GM18505 (cell line): ENCODE results near the gene IL4R.
A peak's percentile ranks its signal among the peaks of the same experiment; 100 is the strongest.
"Not testable (repeated sequence)": the region's sequence is repeated elsewhere in the genome, so short reads cannot be mapped to it uniquely, and the experiment has no call there.

ENCODE experiments used
- ATAC-seq: cut with Tn5 transposase; IDR thresholded peaks from one replicate; pipeline ENCODE4 v1.9.1; 2021; ENCODE audit not compliant: unreplicated experiment
- POLR2A ChIP-seq: IDR thresholded peaks from 4 replicates; pipeline ENCODE4 v1.6.1; 2011; ENCODE audit warnings: borderline replicate concordance; ENCODE audit not compliant: insufficient read depth, insufficient read length; ENCODE audit errors: extremely low read depth

The IL4R gene

DNA sequence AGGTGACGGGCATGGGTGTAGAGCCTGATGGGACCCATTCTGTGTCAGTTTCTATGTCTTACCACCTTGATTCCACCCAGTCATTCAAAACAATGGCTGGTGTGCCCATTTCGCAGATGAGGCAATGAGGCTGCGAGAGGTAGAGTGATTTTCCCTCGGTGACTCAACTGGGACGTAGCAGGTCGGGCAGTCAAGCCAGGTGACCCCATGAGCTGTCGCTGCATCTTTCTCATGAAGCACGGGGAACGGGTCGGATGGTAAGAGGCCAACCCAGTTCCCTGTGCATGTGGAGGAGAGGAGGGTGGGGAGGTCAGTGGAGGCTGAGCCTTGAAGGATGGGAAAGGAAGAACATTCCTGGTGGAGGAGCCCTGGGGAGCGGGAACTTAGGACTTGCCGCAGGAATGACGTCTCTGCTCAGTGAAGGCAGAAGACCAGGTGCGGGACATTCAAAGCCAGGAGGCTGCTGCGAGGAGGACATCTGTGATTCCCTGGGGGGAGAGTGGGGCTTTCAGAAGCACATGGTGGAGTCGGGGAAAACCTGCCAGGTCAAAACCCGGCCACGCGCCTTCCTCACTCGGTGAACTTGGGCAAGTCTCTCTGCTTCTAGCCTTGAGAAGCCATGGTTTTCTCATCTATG lies 89.3 kb downstream of the IL4R start:
- TF ChIP-seq POLR2A, result peak; percentile 48
- ATAC-seq, result no peak

- no peak for TF ChIP-seq POLR2A
- ATAC-seq, result no peak
These were observed 89.8 kb downstream of the IL4R start for GRCh38 chr16:27403601-27403992.

GRCh38 chr16:27404163-27404823 lies 90.5 kb downstream of the IL4R start:
- peak; percentile 73 for TF ChIP-seq POLR2A
- ATAC-seq, result no peak

- no peak for ATAC-seq
- TF ChIP-seq POLR2A, result peak; percentile 52
These were observed 92.0 kb downstream of the IL4R start for GRCh38 chr16:27405546-27406451.

DNA sequence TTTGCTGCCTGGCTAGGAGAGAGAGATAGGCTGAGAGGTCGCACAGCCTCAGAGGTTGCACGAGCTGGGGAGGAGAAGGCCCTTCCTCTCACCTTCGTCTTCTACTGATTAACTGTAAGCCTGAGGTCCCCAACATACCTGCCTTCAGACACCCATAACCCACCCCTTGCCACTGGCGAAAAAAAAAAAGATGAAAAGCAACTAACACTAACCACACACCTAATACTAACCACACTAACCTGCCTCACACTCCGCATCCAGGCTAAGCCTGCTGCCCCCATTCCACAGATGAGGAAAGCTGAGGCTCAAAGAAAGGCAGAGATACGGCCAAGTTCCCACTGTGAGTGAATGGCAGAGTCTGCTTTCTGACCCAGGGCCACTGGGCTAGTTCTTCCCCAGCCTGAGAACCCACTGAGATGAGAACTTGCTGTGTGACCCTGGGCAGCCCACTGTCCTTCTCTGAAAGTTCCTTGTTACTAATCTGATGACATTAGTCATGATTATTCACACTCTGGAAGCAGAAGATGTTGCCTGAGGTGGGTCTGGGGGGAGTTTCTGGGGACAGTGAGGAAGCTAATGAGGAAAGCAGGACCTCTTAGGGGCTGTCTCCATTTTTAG lies 92.8 kb downstream of the IL4R start:
- no peak for ATAC-seq
- TF ChIP-seq POLR2A, result peak; percentile 14

DNA sequence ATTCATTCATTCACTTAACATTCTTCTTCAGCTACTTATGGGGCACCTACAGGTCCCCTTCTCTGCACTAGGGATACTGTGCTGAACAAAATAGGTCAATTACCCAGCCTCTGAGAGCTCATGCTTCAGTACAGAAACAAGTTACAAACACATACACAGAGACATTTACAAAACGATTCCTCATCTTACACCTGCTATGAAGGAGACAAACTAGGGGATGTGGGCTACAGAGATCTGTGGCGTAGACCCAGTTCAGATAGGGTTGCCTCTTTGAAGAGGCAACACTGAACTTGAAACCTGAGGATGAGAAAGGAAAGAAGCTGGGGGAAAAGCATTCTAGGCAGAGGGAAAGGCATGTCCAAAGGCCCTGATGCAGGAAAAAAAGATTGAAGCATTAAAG lies 93.4 kb downstream of the IL4R start:
- TF ChIP-seq POLR2A, result no peak
- ATAC-seq, result no peak

DNA sequence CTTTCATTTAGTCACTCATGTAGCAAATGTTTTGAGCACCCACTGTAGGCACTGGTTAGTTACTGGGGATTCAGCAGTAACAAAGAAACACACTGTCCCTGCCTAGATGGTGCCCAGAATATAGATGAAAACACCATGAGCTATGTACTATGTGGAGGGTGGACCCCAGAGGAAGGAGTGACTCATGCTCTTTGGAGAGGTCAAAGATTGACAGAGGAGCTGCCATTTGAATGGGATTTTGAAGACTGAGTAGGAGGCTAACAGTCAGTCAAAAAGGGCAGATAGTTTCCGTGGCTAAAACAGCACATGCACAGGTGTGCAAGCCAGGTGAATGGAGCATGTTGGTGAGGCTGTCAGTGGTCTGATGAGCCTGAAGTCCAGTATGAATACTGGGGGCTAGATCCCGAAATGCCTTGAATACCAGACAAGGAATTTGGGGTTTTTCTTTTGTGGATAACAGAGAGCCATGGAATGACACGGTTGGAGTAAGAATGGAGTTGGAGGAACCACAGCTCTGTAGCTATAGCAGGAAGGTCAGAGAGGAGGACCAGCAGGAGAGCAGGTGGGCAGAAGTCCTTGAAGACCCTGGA lies 94.3 kb downstream of the IL4R start:
- peak; percentile 42 for TF ChIP-seq POLR2A

DNA sequence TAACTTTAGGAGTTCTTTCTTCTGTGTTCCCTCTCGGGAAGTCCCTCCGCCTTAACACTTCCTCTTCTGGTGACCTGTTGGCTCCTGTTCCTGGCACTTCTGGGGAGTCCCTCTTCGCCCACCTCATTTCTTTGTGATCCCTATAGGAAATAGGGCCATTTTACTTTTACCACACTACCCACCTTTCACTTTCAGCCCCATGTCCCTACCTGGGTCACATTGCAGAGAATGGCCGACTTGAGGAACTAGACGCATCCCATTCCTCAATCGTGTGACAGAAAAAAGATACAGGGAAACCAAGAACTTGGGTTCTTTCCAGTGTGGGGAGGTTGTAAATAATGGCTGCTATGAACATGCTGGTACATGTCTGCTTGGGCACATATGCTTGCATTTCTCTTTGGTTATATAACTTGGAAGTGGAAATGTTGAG lies 94.8 kb downstream of the IL4R start:
- no peak for TF ChIP-seq POLR2A
- no peak for ATAC-seq

More for the DNA sequence above, 94.3 kb downstream of the IL4R start:
- no peak for ATAC-seq

GRCh38 chr16:27409958-27410357 lies 96.2 kb downstream of the IL4R start:
- not testable (repeated sequence) for ATAC-seq

DNA sequence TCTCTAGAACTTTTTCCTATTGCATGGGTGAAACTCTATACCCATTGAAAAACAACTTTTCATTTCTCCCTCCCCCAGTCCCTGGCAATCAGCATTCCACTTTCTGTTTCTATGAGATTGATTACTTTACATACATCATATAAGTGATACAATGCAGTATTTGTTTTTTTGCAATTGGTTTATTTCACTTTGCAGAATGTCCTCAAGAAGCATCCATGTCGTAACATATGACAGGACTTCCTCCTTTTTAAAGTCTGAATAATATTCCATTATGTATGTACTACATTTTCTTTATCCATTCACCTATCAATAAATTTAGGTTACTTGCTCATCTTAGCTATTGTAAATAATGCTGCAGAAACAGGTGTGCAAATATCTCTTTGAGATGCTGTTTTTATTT lies 97.0 kb downstream of the IL4R start:
- no peak for TF ChIP-seq POLR2A
- ATAC-seq, result no peak

- TF ChIP-seq POLR2A, result no peak
- ATAC-seq, result no peak
These were observed 100.2 kb downstream of the IL4R start for GRCh38 chr16:27413956-27414355.
